RPMI8226 (cell line): ENCODE measurements around the gene ENDOV.

Experiments
- DNase-seq: peaks from one replicate; pipeline ENCODE4 v3.0.0-alpha.2; 2015

The ENDOV gene

DNA sequence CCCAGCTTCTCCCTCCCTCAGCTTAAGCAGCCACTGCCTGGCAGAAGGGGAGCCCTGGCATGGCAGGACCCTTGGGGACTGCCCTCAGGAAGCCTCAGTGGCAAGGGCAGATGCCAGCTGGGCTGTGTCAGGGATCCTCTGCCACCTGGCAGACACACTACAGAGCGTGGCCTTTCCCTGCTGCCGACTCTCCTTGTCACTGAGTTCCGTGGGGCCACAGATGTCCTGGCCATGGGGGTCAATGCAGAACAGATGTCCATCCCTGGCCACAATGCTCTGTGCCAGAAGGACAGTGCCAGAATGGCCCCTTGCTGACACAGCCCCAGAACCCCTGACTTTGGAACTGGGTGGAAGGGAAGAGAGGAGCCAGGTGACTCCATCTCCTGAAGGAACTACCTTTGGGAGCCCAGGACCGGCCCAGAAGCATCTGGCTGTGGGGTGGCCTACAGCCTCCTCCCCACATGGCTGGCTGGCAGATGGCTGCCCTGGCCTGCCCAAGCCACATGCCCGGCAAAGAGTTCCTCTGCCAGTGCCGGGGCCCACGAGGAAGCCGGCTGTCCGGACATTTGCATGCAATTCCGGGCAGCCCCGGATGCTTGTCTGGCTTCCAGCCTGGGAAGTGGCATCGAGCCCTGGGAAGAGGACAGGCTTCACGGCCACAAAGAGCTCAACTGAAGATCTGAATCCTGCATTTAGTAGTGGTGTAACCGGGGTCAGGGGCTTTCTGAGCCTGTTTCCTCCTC, 37.4 kb downstream of the ENDOV start:
- DNase-seq, result no peak

- DNase-seq, result no peak
Measured at GRCh38 chr17:80453126-80453997, 38.4 kb downstream of the ENDOV start.

DNA sequence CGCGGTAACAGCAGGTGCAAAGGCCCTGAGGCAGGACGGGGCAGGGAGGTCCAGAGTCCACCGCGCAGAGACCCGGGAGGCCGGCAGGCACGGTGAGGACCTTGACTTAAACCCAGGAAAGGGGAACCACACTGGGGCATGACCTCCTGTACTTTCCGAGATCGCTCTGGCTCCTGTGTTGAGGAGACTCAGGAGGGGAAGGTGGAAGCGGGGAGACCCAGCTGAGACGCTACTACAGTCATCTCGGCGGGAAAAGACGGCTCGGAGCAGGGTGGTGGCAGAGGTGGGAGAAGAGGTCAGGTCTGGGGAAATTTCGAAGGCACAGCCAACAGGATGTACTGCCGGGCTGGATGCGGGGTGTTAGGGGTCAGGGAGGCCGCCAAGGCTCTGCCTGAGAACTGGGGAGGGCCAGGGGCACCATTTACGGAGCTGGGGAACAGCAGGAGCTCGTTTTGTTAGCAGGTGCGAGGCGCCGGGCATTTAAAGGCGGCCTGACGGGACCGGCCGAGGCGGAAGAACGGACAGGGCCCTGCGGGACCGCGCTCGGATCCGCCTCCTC, 39.1 kb downstream of the ENDOV start:
- no peak for DNase-seq

GRCh38 chr17:80454557-80455335, 39.8 kb downstream of the ENDOV start:
- DNase-seq, result peak; percentile 98

- peak; percentile 41 for DNase-seq
Measured at GRCh38 chr17:80455336-80455710, 40.4 kb downstream of the ENDOV start.

GRCh38 chr17:80455784-80456183, 40.8 kb downstream of the ENDOV start:
- DNase-seq, result no peak

- no peak for DNase-seq
Measured at GRCh38 chr17:80456465-80457235, 41.7 kb downstream of the ENDOV start.

DNA sequence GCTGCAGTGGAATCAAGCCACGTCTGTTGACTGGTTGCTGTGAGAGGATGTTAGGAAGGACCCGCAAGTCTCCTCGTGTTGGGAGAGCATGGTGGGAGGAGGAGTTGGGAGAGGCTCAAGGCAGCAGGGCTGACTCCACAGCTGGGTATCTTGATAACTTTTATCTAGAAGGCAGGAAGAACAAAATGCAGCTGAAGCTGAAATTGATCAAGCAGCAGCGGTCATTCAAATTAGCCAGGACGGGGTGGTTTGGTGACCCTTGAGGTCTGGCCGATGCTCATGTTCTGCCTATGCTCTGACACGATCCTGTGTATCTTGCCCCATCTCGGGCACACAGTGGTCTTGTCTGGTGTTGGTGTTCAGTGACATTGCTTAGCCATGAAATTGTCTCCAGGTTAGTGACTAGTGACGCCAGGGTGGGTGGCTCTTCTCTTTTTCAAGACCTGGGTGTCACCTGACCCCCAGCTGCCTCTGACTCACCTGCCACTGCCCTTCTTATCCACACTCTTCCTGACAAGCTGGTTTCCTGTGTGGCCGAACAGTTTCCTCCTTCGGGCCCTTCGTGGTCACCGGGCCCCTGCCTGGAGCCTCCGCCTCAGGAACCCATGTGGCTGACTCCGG, 42.4 kb downstream of the ENDOV start:
- DNase-seq, result no peak

DNA sequence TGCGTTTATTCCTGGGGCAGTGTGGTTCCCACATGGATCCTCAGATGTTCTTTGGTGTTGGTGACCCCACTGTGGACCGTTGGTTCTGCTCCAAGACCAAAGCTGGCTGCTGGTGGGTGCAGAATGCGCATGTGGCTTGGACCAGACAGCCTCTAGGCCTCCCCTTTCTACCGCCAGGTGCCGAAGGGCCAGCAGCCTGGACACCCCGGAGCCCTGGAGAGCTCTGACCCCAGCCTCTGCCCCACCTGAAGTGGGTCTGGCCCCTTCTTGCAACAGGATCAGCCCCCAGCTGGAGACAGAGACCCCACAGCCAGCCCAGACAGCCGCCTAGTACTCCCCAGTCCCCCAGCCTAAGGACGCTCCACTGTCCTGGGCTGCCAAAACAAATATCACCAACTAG, 43.0 kb downstream of the ENDOV start:
- no peak for DNase-seq

- no peak for DNase-seq
Measured at GRCh38 chr17:80459234-80459633, 44.3 kb downstream of the ENDOV start.

DNA sequence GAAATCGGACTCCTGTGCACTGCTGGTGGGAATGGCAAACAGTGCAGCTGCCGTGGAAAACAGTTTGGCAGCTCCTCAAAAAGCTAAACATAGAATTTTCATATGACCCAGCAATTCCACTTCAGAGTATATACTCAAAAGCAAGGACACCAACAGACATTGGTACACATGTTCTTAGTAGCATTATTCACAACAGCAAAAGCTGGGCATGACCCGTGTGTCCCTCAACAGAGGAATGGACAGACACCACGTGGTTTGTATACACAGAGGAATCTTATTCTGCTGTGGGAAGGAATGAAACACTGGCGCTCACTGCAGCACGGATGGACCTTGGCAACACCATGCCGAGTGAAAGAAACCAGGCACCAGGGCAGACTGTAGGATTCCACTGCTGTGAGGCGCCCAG, 45.5 kb downstream of the ENDOV start:
- no peak for DNase-seq

DNA sequence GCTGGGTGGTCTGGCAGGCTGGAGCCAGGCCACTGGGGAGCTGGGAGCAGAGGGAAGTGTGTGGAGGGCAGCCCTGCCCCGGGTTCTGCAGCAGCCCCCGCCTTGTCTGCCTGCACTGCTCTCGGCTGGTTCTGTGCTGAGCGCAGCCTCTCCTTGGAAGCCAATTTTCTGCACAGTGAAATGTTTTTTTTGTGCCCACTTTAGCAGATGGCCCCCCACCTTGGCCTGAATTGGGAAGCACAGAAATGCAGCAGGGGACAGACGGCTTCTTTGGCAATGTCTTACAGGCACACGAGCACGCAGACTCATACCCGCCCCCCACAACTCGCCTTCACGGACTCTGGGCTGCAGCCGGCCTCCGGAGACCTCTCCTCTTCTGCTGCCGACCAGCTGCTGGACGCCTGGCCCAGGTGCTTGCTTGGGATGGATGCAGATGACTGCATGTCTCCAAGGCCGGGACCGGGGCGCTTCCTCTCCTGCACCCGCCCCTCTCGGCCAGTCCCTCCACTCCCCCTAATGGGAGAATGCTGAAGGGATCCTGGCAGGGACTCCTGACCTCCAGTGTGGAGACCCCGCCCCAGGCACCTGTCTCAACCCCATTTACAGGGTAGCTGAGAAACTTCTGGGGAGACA, 46.7 kb downstream of the ENDOV start:
- no peak for DNase-seq

DNA sequence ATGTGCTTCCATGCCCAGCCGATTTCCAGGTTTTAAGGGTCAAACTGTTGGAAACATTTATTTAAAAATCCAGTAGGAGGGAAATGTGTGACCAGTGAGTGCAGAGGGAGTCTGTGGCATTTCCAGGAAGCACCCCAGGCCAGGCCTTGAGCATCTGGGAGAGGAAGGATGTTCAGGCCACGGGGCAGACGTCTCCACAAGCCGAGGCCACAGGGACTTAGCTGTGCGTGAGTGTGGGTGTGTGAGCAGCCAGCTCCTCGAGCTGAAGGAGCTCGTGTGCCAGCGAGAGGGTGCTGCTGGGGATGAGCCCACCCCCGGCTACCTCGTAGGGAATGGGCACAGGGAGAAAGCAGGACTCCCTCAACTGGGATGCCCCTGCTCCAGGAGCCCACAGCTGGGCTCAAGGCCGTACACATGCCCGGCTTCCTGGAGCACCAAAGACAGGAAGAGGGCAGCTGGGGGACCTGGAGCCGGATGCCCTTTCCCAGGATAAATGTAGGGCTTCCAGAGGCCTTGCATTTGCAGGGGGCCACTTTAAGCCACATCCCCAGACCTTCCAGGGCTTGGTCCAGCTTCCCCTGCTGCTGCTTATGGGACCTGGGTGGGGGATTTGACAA, 48.9 kb downstream of the ENDOV start:
- DNase-seq, result no peak

DNA sequence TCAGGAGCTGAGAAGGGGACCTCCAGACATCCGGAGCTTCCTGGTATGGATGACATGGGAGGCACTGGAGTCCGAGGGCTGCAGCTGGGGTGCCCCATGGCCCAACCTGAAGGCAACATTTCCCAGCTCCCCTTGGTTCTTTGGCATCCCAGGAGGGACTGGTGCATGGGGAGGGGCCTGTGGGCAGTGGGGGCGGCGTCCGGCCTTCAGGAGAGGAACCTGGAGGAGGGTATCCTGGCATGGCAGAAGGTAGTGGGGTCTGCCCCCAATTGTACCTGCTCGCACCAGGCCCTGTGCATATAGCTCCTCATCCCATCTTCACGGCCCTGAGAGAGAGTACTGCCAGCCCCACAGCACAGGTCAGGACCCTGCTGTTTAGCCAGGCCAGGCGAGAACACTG, 49.5 kb downstream of the ENDOV start:
- no peak for DNase-seq

GRCh38 chr17:80465327-80465974, 50.5 kb downstream of the ENDOV start:
- DNase-seq, result no peak

DNA sequence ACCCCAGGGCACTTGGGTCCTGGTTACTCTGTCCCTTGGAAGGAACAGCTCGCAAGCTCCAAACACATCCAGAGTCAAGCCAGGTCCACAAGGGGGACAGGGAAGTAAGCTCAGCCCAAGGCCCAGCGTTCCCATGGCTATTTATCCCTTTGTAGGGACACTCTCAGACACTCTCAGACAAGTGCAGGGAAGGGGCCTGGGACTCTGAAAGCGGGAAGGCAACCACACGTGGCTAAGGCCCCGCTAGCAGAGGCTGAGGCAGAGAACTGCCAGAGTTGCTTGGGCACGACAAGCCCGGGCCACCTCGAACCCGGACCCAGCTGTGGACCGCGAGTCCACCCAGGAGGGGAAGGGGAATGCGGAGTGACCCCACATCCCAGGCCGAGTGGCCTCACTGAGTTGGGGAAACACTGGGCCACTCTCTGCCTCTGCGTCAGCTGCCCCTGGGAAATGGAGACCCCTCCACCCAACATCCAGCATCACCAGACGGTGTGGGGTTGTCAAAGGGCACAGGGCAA, 51.3 kb downstream of the ENDOV start:
- DNase-seq, result no peak

DNA sequence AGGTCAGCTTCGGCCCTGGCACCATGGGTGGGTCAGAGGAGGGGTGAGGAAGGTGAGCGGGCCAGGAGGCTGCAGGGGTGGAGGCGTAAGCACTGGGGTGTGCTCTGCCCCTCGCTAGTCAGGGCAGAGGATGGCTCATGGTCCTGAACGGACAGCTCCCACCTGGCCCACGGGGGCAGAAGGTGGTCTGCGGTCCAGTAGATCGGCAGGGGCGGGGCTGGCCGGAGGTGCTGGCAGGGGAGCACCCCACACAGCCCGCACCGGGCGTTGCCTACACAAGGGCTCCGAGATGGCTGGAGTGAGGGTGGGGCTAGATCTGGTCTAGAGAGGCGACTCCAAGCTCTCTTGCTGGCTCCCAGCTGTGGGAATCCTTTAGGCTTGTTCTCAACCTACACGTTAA, 53.3 kb downstream of the ENDOV start:
- no peak for DNase-seq

- peak; percentile 78 for DNase-seq
Measured at GRCh38 chr17:80468781-80469493, 54.0 kb downstream of the ENDOV start.

GRCh38 chr17:80469667-80470066, 54.7 kb downstream of the ENDOV start:
- no peak for DNase-seq
